ENCODE measurements around the gene NES.

NES gene

DNA sequence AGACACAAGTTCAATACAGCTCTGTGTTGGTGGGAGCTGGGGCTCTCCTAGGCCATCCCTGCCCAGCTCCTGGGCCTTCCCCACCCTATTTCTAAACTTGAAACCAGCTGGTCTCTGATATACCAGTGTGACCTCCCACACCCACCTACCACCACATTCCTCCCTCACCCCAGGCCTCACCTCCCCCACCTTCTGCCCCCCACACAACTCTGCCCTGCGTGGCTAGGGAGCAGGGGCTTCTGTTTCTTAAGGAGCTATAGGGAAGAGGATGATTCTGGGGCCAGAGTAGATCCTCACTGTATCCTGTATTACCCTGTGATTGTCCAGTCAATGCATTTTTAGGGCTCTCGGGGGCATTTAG lies 16.5 kb downstream of the NES start:
- peak; percentile 23; the same call in 2 of the 3 replicates for ATAC-seq
- TF ChIP-seq OSR1 (CRISPR knock-in tag; IDR thresholded peaks at IDR 0.05) (peak; percentile 77; the same call in 1 of the 2 replicates), TSHZ2 (CRISPR knock-in tag; IDR thresholded peaks at IDR 0.05) (no peak), GLIS3 (CRISPR knock-in tag; IDR thresholded peaks at IDR 0.05) (no peak), PPARA (CRISPR knock-in tag; IDR thresholded peaks at IDR 0.05; ENCODE audit: borderline replicate concordance) (no peak)
- TF ChIP-seq, protein P1, sequence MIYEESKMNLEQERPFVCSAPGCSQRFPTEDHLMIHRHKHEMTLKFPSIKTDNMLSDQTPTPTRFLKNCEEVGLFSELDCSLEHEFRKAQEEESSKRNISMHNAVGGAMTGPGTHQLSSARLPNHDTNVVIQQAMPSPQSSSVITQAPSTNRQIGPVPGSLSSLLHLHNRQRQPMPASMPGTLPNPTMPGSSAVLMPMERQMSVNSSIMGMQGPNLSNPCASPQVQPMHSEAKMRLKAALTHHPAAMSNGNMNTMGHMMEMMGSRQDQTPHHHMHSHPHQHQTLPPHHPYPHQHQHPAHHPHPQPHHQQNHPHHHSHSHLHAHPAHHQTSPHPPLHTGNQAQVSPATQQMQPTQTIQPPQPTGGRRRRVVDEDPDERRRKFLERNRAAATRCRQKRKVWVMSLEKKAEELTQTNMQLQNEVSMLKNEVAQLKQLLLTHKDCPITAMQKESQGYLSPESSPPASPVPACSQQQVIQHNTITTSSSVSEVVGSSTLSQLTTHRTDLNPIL (CRISPR knock-in tag; IDR thresholded peaks at IDR 0.05; ENCODE audit: low read depth) = no peak
- TF ChIP-seq, protein P2, sequence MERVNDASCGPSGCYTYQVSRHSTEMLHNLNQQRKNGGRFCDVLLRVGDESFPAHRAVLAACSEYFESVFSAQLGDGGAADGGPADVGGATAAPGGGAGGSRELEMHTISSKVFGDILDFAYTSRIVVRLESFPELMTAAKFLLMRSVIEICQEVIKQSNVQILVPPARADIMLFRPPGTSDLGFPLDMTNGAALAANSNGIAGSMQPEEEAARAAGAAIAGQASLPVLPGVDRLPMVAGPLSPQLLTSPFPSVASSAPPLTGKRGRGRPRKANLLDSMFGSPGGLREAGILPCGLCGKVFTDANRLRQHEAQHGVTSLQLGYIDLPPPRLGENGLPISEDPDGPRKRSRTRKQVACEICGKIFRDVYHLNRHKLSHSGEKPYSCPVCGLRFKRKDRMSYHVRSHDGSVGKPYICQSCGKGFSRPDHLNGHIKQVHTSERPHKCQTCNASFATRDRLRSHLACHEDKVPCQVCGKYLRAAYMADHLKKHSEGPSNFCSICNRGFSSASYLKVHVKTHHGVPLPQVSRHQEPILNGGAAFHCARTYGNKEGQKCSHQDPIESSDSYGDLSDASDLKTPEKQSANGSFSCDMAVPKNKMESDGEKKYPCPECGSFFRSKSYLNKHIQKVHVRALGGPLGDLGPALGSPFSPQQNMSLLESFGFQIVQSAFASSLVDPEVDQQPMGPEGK (CRISPR knock-in tag; IDR thresholded peaks at IDR 0.05; ENCODE audit: borderline replicate concordance) = no peak

- ATAC-seq = peak; percentile 79
- TF ChIP-seq, protein P3, sequence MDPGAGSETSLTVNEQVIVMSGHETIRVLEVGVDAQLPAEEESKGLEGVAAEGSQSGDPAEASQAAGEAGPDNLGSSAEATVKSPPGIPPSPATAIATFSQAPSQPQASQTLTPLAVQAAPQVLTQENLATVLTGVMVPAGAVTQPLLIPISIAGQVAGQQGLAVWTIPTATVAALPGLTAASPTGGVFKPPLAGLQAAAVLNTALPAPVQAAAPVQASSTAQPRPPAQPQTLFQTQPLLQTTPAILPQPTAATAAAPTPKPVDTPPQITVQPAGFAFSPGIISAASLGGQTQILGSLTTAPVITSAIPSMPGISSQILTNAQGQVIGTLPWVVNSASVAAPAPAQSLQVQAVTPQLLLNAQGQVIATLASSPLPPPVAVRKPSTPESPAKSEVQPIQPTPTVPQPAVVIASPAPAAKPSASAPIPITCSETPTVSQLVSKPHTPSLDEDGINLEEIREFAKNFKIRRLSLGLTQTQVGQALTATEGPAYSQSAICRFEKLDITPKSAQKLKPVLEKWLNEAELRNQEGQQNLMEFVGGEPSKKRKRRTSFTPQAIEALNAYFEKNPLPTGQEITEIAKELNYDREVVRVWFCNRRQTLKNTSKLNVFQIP (CRISPR knock-in tag; IDR thresholded peaks at IDR 0.05; ENCODE audit: borderline replicate concordance, low read depth) = 0 out of 2 replicates have a peak, but pooled peaks have one; percentile 35
- TF ChIP-seq TSHZ2 (CRISPR knock-in tag; IDR thresholded peaks at IDR 0.05) (0 out of 2 replicates have a peak, but pooled peaks have one; percentile 13), ARNTL (CRISPR knock-in tag; IDR thresholded peaks at IDR 0.05; ENCODE audit: borderline replicate concordance, low read depth) (no peak), GLIS3 (CRISPR knock-in tag; IDR thresholded peaks at IDR 0.05) (0 out of 2 replicates have a peak, but pooled peaks have one; percentile 7), TCF4 (CRISPR knock-in tag; IDR thresholded peaks at IDR 0.05; ENCODE audit: borderline replicate concordance) (peak; percentile 19; the same call in 1 of the 2 replicates), ZFP3 (CRISPR knock-in tag; IDR thresholded peaks at IDR 0.05) (peak; percentile 42; the same call in 1 of the 2 replicates), TOX (CRISPR knock-in tag; IDR thresholded peaks at IDR 0.05; ENCODE audit: borderline replicate concordance) (no peak)
- TF ChIP-seq, protein P1 (CRISPR knock-in tag; IDR thresholded peaks at IDR 0.05; ENCODE audit: low read depth) = peak; percentile 27; the same call in 1 of the 2 replicates
- TF ChIP-seq, protein P2 (CRISPR knock-in tag; IDR thresholded peaks at IDR 0.05; ENCODE audit: borderline replicate concordance) = peak; percentile 96
These were observed 17.0 kb downstream of the NES start for GRCh38 chr1:156659988-156660751.
